IPS-NIHi7 (cell line): Measurements from ENCODE around the gene FANCM.

Experiments
- DNase-seq: peaks from one replicate; pipeline ENCODE4 v3.0.0; 2012; ENCODE audit warnings: mixed read lengths; ENCODE audit errors: extremely low spot score

The FANCM gene

DNA sequence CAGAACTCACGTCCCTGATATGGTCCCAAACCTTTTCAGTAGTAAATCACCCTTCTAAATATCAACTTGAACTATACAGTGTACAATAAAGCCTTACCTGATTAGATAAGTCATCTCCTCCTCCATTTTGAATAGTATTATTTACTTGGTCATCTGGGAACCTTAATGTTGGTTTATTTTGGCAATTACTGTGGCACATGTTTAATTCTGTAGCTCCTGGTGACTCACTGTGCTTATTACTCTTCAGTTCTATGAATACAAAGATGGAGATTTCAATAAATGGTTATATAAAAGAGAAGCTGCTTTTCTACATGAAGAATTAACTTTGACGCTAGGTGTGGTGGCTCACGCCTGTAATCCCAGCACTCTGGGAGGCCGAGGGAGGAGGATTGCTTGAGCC, 91.8 kb downstream of the FANCM start:
- no peak for DNase-seq

- no peak for DNase-seq
These were observed 103.3 kb downstream of the FANCM start for GRCh38 chr14:45238988-45239387.

GRCh38 chr14:45242706-45243105, 107.0 kb downstream of the FANCM start:
- no peak for DNase-seq

- DNase-seq: no peak
These were observed 110.4 kb downstream of the FANCM start for GRCh38 chr14:45246151-45246550.

DNA sequence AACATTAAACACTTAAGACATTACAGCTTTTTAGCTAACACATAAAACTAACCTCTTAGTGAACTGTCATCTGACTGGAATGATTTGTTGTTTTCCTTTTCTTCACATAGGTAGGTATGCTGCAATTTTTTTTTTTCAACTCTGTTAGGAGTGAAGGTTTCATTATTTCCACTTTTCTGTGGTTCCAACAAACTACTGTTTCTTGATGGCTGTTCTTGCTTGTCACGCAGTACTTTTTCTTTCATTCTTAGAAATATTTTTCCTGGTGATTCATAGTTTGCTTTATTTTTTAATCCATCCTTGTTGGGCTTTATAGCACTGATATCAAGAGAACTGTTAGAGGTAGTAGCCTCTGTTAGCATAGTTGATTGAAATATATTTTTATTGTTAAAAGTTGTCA, 111.0 kb downstream of the FANCM start:
- no peak for DNase-seq

GRCh38 chr14:45247427-45247826, 111.7 kb downstream of the FANCM start:
- DNase-seq: no peak

DNA sequence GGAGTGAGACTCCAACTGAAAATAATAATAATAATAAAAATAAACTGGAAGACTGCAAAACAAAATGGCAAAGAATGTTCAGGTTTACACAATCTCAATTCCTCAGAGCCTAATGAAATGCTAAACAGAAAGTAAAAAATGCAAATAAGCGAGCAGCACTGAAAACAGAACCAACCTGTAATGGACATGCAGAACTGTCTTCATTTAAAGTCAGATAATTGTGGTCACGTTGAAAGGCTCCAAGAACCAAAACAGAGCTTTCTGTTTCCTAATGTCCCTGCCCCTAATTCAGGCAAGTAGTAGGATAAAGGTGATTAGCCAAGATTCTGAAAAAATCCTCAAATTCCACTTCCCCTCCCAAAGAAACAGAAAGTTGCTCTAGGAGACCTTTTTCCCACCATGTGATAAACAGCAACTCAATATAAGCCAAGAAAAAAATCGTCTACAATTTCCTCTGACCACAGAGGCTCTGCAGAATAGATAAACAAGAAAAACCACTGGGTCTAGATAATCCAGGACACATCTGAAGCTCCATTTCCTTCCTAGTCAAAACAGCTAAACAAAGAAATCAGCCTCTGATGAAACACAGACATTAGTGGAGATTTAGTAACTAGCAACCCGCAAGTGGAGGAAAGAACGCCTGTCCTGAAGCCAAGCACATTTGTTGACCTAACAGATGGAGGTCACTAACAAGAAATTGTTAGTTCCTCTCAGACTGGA, 114.3 kb downstream of the FANCM start:
- no peak for DNase-seq
